ENCODE results near the gene BAG2.

Gene BAG2

DNA sequence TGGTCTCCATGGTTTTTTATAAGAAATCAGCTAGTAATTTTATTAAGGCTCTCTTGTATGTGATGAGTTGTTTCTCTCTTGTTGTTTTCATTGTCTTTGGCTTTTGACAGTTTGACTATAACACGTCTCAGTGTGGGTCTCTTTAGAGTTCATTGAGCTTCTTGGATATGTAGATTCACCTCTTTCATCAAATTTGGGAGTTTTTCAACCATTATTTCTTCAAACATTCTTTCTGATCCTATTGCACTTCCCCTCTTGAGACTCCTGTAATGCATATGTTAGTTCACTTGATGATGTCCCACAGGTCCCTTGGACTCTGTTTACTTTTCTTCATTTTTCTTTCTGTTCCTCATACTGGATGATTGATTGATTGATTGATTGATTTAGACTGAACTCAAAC is 7.0 kb upstream of the BAG2 start:
- POLR2A ChIA-PET, result interaction anchor here (1.0 kb wide), 1 partner anchor 57 kb away, joined by 3 read pairs; the partner anchor contains the start of gene RAB23
- CTCF ChIA-PET, result no interaction called here
- DNase-seq (ENCODE audit: extremely low spot score), result no peak
- no peak for TF ChIP-seq HDGF (IDR thresholded peaks at IDR 0.05; ENCODE audit: borderline replicate concordance)
- no peak for TF ChIP-seq ARNT (IDR thresholded peaks at IDR 0.05)

DNA sequence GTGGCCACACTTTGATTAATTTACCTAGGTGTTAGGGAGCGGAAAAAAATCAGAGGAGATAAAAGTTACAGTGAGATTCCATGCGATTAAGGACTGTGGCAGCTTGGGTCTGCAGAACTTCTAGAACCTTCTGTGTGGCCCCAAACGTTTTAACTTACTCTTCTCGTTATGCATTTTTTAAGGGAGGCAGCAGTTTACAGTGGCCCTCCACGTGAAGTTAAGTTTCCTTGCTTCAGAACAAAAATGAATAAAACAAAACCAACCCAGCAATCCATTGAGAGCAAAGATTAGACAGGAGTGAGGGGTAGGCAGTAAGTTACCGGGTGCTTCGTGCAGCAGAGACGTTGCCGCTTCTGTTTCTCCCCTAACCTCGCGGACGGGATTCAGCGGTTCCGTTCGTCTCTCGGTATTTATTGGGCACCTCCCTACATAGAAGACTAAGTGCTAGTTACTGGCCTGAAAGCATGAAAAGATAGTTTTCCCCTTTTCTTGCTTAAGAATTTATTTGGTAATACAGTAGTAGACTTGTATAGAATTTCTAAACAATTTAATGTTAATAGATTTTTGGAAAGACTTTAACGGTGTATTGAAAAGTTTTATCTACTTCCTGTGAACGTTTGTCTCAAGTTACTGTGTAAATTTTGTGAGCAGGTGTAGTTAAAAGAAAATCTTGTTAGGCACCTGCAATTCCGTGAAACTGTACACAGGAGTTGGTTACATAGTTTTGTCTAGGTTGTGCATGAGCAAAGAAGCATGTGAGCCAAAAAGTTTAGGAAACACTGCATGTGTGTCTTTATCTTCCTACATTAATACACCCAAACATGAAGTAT is 1.1 kb downstream of the BAG2 start:
- ChIA-PET CTCF (no interaction called here), POLR2A (interaction anchor here (1.3 kb wide), 1 partner anchor 48 kb away, joined by 5 read pairs; the partner anchor contains the start of gene RAB23)
- peak; percentile 12 for DNase-seq (ENCODE audit: extremely low spot score)
- no peak for TF ChIP-seq L3MBTL2 (conservative IDR thresholded peaks at IDR 0.05)
- no peak for TF ChIP-seq LEF1 (IDR thresholded peaks at IDR 0.05; ENCODE audit: borderline replicate concordance)
- no peak for TF ChIP-seq ARNT (IDR thresholded peaks at IDR 0.05)
- TF ChIP-seq HDGF (IDR thresholded peaks at IDR 0.05; ENCODE audit: borderline replicate concordance), result no peak

DNA sequence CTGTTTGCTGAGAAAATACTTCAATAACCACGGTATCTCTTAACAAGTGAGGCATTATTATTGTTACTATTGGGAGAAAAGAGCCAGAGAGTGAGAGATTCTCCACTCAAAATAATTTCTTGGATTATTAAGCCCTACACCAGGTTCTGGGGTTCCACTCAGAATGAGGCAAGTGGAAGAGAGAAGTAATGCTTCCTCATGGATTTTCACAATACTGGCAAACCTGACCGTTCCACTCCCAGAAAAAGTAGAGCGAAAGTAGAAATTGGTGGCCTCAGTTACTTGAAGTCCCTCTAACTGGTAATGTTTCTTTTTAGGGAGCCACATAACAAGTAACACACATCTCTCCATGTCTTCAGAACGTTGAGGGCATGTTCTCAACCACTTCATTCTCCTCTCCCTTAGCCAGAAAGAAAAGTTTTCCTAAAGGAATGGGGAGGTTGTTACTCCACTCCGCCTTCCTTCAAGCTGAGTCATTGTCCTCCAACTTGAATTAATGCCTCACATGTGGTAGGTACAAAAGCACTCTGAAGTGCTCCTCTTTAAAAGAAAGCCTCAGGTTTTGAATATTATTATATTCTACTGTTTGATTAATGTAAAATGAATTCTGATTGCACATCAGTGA is 1.9 kb downstream of the BAG2 start:
- TF ChIP-seq FOXA1 (IDR thresholded peaks at IDR 0.05), result no peak
- no peak for TF ChIP-seq FOXK2 (IDR thresholded peaks at IDR 0.05)
- no peak for TF ChIP-seq BHLHE40 (IDR thresholded peaks at IDR 0.05; ENCODE audit: borderline replicate concordance)
- no peak for TF ChIP-seq LEF1 (IDR thresholded peaks at IDR 0.05; ENCODE audit: borderline replicate concordance)
- TF ChIP-seq HDGF (IDR thresholded peaks at IDR 0.05; ENCODE audit: borderline replicate concordance), result no peak
- no peak for TF ChIP-seq L3MBTL2 (conservative IDR thresholded peaks at IDR 0.05)
- no peak for TF ChIP-seq SUZ12 (IDR thresholded peaks at IDR 0.05)
- no peak for DNase-seq (ENCODE audit: extremely low spot score)
- POLR2A ChIA-PET, result no interaction called here
- CTCF ChIA-PET, result no interaction called here

DNA sequence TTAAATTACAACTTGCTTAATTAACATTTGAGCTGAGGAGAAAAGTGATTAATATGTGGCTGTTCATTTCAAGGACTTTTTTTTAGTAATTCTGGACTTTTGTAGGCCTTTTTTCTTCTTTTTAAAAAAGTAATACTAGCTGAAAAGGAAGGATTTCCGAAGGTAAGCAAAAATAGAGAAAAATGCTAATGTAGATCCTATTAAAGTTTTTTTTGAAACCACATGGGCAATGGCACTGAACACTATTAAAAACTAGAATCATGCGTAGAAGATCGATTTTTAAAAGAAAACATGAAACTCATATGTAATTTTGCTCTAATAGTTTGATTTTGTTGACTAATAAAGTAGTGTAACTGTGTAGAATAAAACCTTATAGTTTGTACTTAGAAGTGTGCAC is 2.4 kb downstream of the BAG2 start:
- no peak for TF ChIP-seq FOXA1 (IDR thresholded peaks at IDR 0.05)
- TF ChIP-seq LEF1 (IDR thresholded peaks at IDR 0.05; ENCODE audit: borderline replicate concordance), result no peak
- no peak for TF ChIP-seq CTBP1 (IDR thresholded peaks at IDR 0.05; ENCODE audit: borderline replicate concordance)
- no peak for TF ChIP-seq ZNF384 (IDR thresholded peaks at IDR 0.05)
- no peak for TF ChIP-seq BHLHE40 (IDR thresholded peaks at IDR 0.05; ENCODE audit: borderline replicate concordance)
- TF ChIP-seq ELF4 (IDR thresholded peaks at IDR 0.05), result no peak
- TF ChIP-seq, protein P1, sequence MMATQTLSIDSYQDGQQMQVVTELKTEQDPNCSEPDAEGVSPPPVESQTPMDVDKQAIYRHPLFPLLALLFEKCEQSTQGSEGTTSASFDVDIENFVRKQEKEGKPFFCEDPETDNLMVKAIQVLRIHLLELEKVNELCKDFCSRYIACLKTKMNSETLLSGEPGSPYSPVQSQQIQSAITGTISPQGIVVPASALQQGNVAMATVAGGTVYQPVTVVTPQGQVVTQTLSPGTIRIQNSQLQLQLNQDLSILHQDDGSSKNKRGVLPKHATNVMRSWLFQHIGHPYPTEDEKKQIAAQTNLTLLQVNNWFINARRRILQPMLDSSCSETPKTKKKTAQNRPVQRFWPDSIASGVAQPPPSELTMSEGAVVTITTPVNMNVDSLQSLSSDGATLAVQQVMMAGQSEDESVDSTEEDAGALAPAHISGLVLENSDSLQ (IDR thresholded peaks at IDR 0.05), result no peak
- no peak for TF ChIP-seq SP1 (IDR thresholded peaks at IDR 0.05)
- TF ChIP-seq FOXM1 (IDR thresholded peaks at IDR 0.05; ENCODE audit: borderline replicate concordance), result no peak
- no peak for TF ChIP-seq ARNT (IDR thresholded peaks at IDR 0.05)
- no peak for TF ChIP-seq SUZ12 (IDR thresholded peaks at IDR 0.05)
- TF ChIP-seq HDGF (IDR thresholded peaks at IDR 0.05; ENCODE audit: borderline replicate concordance), result no peak
- TF ChIP-seq L3MBTL2 (conservative IDR thresholded peaks at IDR 0.05), result no peak
- CTCF ChIA-PET, result no interaction called here
- POLR2A ChIA-PET, result no interaction called here
- DNase-seq (ENCODE audit: extremely low spot score), result no peak

DNA sequence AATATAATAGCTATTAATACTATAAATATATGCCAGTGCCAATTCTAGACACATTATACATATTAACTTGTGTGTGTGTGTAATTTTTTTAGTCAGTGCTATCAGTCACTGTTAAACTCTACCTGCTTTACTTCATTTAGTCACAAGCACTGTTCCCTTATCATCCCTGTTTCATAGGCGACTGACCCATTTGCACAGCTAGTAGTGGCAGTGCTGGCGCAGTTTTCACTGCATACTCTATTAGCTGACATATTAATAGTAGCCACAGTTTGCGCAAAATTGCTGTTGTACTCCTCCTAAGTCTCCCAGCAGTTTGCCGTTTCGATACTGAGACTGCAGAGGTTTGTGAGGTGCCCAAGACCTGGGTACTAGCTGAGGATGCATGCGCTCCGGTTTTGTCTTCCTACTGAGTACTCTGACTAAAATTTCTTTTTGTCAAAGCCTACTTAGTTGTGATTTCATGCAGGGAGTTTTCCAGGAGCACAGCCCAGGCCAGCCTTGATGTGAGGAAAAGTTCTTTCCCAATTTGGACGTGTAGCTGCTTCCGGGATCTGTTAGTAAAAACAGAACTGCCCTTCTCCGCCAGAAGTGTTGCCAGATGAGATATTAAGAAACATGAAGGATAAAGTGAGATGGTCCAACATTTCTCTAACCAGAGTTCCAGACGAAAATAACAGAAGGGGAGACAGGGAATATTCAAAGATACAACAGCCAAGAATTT is 5.6 kb downstream of the BAG2 start:
- DNase-seq (ENCODE audit: extremely low spot score), result no peak
- ChIA-PET CTCF (no interaction called here), POLR2A (interaction anchor here (1.2 kb wide), 1 partner anchor 88 kb away, joined by 3 read pairs; the partner anchor contains the start of gene ZNF451)
- TF ChIP-seq LEF1 (IDR thresholded peaks at IDR 0.05; ENCODE audit: borderline replicate concordance) (no peak), HDGF (IDR thresholded peaks at IDR 0.05; ENCODE audit: borderline replicate concordance) (no peak), ARNT (IDR thresholded peaks at IDR 0.05) (no peak), SUZ12 (IDR thresholded peaks at IDR 0.05) (no peak), FOXM1 (IDR thresholded peaks at IDR 0.05; ENCODE audit: borderline replicate concordance) (no peak), ELF4 (IDR thresholded peaks at IDR 0.05) (no peak), L3MBTL2 (conservative IDR thresholded peaks at IDR 0.05) (no peak), NFRKB (IDR thresholded peaks at IDR 0.05) (no peak), BHLHE40 (IDR thresholded peaks at IDR 0.05; ENCODE audit: borderline replicate concordance) (no peak), FOXA1 (IDR thresholded peaks at IDR 0.05) (no peak)
- TF ChIP-seq, protein P1 (IDR thresholded peaks at IDR 0.05), result no peak

DNA sequence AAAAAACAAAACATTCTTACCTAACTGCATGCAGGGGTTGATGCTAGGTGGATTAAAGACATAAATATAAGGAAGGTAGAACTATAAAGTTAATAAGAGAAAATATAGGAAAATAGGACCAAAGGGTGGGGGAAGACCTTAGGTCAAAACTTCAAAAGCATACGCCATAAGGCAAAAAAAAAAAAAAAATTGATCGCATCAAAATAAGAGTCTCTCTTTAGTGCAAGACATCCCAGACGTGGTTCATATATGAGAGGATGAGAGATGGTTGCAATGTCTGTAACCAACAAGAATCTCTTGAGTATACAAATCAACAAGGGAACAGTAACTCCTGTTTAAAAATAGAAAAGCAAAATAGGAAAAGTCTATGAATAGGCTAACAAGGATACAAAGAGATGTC is 8.5 kb downstream of the BAG2 start:
- DNase-seq (ENCODE audit: extremely low spot score), result no peak
- no peak for TF ChIP-seq TARDBP (IDR thresholded peaks at IDR 0.05)
- no peak for TF ChIP-seq FOXK2 (IDR thresholded peaks at IDR 0.05)
- TF ChIP-seq ZNF384 (IDR thresholded peaks at IDR 0.05), result peak; percentile 64
- TF ChIP-seq, protein P1 (IDR thresholded peaks at IDR 0.05), result no peak
- TF ChIP-seq L3MBTL2 (conservative IDR thresholded peaks at IDR 0.05), result no peak
- TF ChIP-seq ARNT (IDR thresholded peaks at IDR 0.05), result no peak
- ChIA-PET POLR2A (no interaction called here), CTCF (no interaction called here)
